ENCODE measurements around the gene LECT2. TPM values are rescaled to one million over a fixed set of nuclear protein-coding genes. Genes with fewer than 3 reads are reported as not detected.

LECT2 gene
- total and polyA plus RNA-seq, 10 of the 15 experiments (the other 5 are each of a cell fraction or from before 2014, with no cell fraction given) = not detected

- TF ChIP-seq REST (IDR thresholded peaks at IDR 0.05; ENCODE audit: low read depth, low read length) (no peak), RFX5 (IDR thresholded peaks at IDR 0.05; ENCODE audit: low read depth, low read length) (no peak), BHLHE40 (IDR thresholded peaks at IDR 0.05; ENCODE audit: borderline replicate concordance in 1 of 2, low read depth in 2 of 2, low read length in 1 of 2) (no peak), SMARCA5 (IDR thresholded peaks at IDR 0.05) (no peak), RELA (IDR thresholded peaks at IDR 0.05; ENCODE audit: borderline replicate concordance, partially characterized antibody) (no peak), EED (IDR thresholded peaks at IDR 0.05; ENCODE audit: low read depth) (no peak), GATAD2B (conservative IDR thresholded peaks at IDR 0.05; ENCODE audit: low read depth) (no peak)
Measured at GRCh38 chr5:135901633-135902032, 53.1 kb downstream of the LECT2 start (continued).

GRCh38 chr5:135900276-135900675 lies 54.5 kb downstream of the LECT2 start:
- BruUV-seq (replicated peaks) = no TSS peak
- 18% methylated on average over 3 of the region's 3 CpGs for WGBS (ENCODE audit: insufficient coverage, insufficient replicate concordance, low lambda C conversion rate, missing lambda C conversion rate)
- intact Hi-C loops (cut with micrococcal nuclease; ENCODE audit: unreplicated experiment) = no loop called here
- Histone ChIP-seq H3K4me1 (ENCODE audit: control insufficient read depth, insufficient read depth, low read length) (no peaks in the 10 kb centered on the region), H3K4me3 (no peak overlapping the region), H3K27ac (ENCODE audit: control insufficient read depth, insufficient read depth) (no peak overlapping the region), H3K27me3 (replicated peaks in 1 of 2; ENCODE audit: control insufficient read depth in 2 of 2, insufficient read depth in 2 of 2, low read length in 1 of 2) (peaks cover 0 to 3% of the 10 kb centered on the region in 2 experiments; a peak in 1 of 4 replicates), H3K36me3 (ENCODE audit: control insufficient read depth in 2 of 2, insufficient read depth in 2 of 2, low read length in 1 of 2) (no peaks in the 10 kb centered on the region), H3K9ac (ENCODE audit: control insufficient read depth, insufficient read depth, low read length) (no peak overlapping the region), H3K79me2 (ENCODE audit: control insufficient read depth, insufficient read depth, low read length) (no peaks in the 10 kb centered on the region), H3K9me3 (replicated peaks; ENCODE audit: control insufficient read depth, insufficient read depth, low read length) (no peaks in the 10 kb centered on the region), H3K4me2 (ENCODE audit: control insufficient read depth, insufficient read depth) (no peak overlapping the region), H4K20me1 (ENCODE audit: control insufficient read depth, insufficient read depth) (no peaks in the 10 kb centered on the region), H2AFZ (ENCODE audit: control insufficient read depth, low read depth, low read length) (no peak overlapping the region)
- TF ChIP-seq FOXK2 (IDR thresholded peaks at IDR 0.05) (no peak), SMAD5 (IDR thresholded peaks at IDR 0.05; ENCODE audit: low read depth) (no peak), NR2C2 (IDR thresholded peaks at IDR 0.05; ENCODE audit: borderline replicate concordance, control insufficient read depth, insufficient read length, low read depth) (no peak), HDGF (IDR thresholded peaks at IDR 0.05) (no peak), CTCF (IDR thresholded peaks at IDR 0.05 in 2 of 3, conservative IDR thresholded peaks at IDR 0.05 in 1 of 3; ENCODE audit: control insufficient read depth in 2 of 3, extremely low read depth in 1 of 3, insufficient read depth in 1 of 3, low read depth in 3 of 3, low read length in 3 of 3) (no peak), SRF (IDR thresholded peaks at IDR 0.05; ENCODE audit: low read depth in 2 of 2, low read length in 2 of 2) (no peak), MEF2B (IDR thresholded peaks at IDR 0.05; ENCODE audit: partially characterized antibody, poor library complexity, severe bottlenecking) (no peak), SMAD1 (IDR thresholded peaks at IDR 0.05; ENCODE audit: low read depth, partially characterized antibody) (no peak), SMC3 (IDR thresholded peaks at IDR 0.05; ENCODE audit: borderline replicate concordance, low read length) (no peak), ZBED1 (IDR thresholded peaks at IDR 0.05; ENCODE audit: borderline replicate concordance) (no peak)
- DNase-seq (ENCODE audit: low read depth, low spot score) (no peak), ATAC-seq (no peak), FAIRE-seq (no peak)
- in situ Hi-C loops (cut with MboI) = no loop called here
- ChIA-PET POLR2A (no interaction called here), CTCF (interaction anchor here (0.7 kb wide), 1 partner anchor 291 kb away, joined by 3 read pairs; no protein-coding TSS in a partner anchor), RAD21 (ENCODE audit: unreplicated experiment) (no interaction called here), SMC1A (ENCODE audit: uncharacterized antibody, unreplicated experiment) (interaction anchor here (0.6 to 1.3 kb wide), 2 partner anchors 8 to 12 kb away, joined by 3 read pairs; no protein-coding TSS in a partner anchor)
